ENCODE measurements around the gene KMT2B.

Gene KMT2B

DNA sequence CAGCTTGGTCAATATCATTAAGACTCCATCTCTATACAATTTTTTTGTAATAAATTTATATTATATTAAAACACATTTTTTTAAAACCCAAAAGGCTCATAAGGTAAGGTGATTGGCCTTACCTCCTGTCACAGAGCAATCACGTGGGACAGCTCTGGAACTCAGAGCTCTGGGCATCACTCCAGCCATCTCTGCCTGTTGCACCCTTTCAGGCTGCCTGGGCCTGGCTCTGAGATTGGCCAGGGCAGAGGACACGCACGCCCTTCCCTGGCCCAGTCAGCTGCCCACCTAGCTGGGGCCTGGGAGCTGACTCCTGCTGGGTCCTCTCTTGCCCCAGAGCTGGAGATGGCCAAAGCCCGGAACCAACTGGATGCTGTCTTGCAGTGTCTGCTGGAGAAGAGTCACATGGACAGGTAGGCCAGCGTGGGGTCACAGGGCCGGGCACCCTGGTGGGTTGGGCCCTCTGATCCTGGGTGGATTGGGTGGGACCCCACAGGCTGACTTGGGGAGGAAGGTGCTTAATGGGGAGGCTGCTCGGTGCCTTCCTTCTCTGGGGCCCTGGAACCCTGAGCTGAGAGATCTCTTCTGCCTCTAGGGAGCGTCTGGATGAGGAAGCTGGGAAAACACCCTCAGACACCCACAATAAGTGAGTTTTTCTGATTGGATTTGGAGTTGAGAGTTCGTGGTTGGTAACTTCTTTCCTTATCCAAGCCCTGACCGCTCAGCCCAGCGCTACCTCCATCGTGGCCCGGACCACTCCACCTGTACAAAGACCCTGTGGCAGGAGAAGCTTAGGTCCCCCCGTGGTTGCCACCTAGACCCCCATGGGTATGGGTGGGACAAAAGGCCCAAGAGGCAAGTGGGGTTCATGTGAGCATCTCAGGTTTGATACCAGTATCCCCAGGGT lies 34.3 kb downstream of the KMT2B start:
- peaks cover 45% of the 10 kb centered on the region for H3K4me1 Mint-ChIP-seq
- H3K36me3 Mint-ChIP-seq = peaks cover 22% of the 10 kb centered on the region
- no peak overlapping the region for H3K4me3 Mint-ChIP-seq
- no peak overlapping the region for H3K27ac Mint-ChIP-seq
- H3K9me3 Mint-ChIP-seq = no peaks in the 10 kb centered on the region
- ATAC-seq (no peak), DNase-seq (ENCODE audit: low spot score in 2 of 2) (no peak)

DNA sequence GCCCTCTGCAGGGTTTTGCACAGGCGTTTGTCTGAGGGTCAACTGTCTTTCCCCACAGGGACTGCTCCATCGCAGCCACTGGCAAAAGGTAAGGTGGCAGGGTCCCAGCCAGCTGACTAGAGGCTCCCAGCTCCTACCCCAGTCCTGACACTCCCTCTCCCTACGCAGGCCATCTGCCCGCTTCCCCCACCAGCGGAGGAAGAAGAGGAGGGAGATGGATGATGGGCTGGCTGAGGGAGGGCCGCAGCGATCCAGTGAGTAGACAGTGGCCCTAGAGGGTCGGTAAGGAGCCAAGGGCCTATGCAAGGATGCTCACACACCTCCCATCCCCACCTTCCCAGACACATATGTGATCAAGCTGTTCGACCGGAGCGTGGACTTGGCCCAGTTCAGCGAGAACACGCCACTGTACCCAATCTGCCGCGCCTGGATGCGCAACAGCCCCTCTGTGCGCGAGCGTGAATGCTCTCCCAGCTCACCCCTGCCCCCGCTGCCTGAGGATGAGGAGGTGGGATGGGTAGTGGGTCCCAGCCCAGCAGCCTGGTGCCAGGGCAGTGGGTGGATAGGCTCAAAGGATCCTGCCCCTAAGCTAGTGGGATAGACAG lies 35.0 kb downstream of the KMT2B start:
- H3K4me1 Mint-ChIP-seq = peaks cover 51% of the 10 kb centered on the region
- no peak for ATAC-seq
- no peaks in the 10 kb centered on the region for H3K9me3 Mint-ChIP-seq
- H3K4me3 Mint-ChIP-seq = no peak overlapping the region
- peaks cover 27% of the 10 kb centered on the region for H3K36me3 Mint-ChIP-seq
- no peak for DNase-seq (ENCODE audit: low spot score in 2 of 2)
- no peak overlapping the region for H3K27ac Mint-ChIP-seq

DNA sequence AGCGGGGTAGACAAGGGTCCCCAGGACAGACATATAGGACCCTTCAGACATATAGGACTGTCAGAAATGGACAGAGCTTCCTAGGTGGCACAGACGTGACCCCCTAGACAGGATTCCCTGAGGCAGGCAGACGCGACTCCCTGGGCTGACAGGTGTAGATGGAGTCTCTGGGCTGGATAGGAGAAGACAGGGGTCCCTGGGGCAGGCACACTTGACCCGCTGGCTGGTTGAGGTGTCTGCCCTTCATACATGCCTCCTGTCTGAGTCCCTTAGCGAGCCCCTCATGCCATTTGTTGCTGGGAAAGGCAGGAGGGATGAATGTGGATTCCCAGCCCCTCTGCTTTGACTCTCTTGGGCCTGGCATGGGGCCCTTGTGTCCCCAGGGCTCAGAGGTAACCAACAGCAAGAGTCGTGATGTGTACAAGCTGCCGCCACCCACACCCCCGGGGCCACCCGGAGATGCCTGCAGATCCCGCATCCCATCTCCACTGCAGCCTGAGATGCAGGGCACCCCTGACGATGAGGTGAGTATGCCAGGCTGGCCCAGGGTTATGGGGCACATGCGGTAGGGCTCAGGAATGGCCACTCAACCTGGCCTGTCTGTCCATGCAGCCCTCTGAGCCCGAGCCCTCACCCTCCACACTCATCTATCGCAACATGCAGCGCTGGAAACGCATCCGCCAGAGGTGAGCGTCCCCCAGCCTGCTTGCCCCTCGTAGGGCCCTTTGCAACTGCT lies 36.0 kb downstream of the KMT2B start:
- H3K36me3 Mint-ChIP-seq = peaks cover 23% of the 10 kb centered on the region
- peaks cover 45% of the 10 kb centered on the region for H3K4me1 Mint-ChIP-seq
- DNase-seq (ENCODE audit: low spot score in 2 of 2) (no peak), ATAC-seq (no peak)
- H3K27ac Mint-ChIP-seq = no peak overlapping the region
- no peaks in the 10 kb centered on the region for H3K9me3 Mint-ChIP-seq
- H3K4me3 Mint-ChIP-seq = no peak overlapping the region

DNA sequence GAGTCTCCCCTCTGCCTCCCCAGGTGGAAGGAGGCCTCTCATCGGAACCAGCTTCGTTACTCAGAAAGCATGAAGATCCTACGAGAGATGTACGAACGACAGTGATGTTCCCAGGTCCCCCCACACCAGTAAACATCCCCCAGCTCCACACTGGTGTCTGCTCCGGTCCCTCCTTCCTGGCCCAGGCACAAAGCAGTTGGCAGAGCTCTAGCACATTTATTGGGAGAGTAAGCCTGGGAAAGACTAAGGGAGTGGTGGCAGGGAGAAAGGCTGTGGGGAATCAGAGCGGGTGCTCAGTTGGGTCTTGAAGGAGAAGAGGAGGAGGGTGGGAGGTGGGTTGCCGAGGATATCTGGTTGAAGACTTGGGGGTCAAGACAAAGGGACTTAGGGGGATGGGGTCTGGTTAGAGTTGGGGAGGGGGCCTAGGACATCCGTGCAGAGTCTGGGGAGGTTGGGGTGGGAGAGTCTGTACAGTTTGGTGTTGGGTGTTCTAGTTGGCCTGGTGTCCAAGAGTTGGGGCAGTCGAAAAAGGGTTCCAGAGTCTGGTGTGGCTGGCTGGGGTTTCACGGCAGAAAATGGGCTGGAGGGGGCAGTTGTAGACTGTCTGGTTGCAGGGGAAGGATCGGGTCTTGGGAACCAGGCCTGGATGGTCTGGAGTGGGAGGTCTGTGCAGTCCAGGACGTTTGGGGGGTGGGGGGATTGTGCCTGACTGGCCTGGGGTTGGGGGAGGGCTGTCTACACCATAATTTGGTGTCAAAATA lies 36.7 kb downstream of the KMT2B start:
- Mint-ChIP-seq H3K27ac (no peak overlapping the region), H3K4me3 (peak overlapping the region; percentile 19), H3K9me3 (no peaks in the 10 kb centered on the region), H3K4me1 (peaks cover 45% of the 10 kb centered on the region), H3K36me3 (peaks cover 26% of the 10 kb centered on the region)
- no peak for DNase-seq (ENCODE audit: low spot score in 2 of 2)
- no peak for ATAC-seq

DNA sequence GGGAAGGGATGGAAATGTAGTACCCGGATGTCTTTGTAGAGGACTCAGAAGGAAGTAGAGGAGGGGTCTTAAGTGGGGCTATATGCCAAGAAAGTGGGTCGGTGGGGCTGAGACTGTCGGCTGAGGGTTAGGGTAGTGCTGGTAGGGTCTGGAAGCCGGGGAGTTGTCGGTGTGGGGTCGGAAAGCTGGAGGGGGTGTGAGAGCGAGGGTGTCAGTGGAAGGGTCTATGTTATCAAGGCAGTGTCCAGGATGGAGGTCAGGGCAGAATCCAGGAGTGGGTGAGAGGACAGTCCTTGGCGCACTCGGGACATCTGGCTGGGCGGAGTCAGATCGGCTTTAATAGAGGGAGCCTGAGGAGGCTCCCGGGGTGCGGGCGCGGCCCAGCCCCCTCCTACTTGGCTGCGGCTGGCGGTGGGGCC lies 37.3 kb downstream of the KMT2B start:
- Mint-ChIP-seq H3K27ac (no peak overlapping the region), H3K4me3 (peak overlapping the region; percentile 19)
- ATAC-seq = no peak

DNA sequence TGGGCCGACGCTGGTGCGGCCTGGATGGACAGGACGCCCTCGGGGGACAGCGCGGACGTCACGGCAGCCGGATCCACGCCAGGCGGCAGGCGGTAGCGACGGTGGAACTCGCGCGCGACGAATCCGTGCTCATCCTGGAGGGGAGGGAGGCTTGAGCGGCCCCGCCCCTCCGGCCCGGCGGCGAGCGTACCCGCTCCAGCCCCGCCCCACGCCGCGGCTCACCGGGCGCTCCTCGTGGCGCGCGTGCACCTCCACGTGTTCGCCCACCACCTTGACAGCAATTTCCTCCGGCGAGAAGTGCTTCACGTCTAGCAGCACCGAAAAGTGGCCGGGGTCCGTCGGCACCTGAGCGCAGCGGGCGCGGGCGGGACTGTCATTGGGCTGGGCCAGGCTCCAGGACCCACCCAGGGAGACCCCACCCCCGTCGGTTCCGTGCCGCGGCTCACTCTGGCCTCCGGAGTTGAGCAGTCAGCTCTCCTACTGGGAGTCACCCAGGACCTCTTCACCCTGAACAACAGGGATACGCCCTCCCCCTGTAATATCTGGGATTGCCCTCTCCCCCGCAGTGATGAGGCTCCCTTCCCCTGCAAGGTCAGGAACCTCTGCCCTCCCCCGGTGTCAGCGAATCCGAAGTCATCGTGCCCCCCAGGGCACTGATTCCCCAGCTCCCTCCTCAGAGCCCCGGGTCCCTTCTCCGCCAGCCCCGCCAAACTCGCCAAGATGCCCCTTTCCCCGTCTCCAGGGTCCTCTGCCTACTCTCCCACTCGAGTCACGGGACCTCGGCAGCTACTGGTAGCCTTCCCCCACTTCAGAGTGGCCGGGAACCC lies 38.0 kb downstream of the KMT2B start:
- Mint-ChIP-seq H3K9me3 (no peaks in the 10 kb centered on the region), H3K36me3 (peaks cover 28% of the 10 kb centered on the region), H3K4me3 (peak overlapping the region; percentile 40), H3K27ac (no peak overlapping the region), H3K4me1 (peaks cover 40% of the 10 kb centered on the region)
- no peak for DNase-seq (ENCODE audit: low spot score in 2 of 2)
- no peak for ATAC-seq

More for the DNA sequence above, 37.3 kb downstream of the KMT2B start:
- Mint-ChIP-seq H3K9me3 (no peaks in the 10 kb centered on the region), H3K36me3 (peaks cover 28% of the 10 kb centered on the region), H3K4me1 (peaks cover 42% of the 10 kb centered on the region)
- DNase-seq (ENCODE audit: low spot score in 2 of 2) = no peak

DNA sequence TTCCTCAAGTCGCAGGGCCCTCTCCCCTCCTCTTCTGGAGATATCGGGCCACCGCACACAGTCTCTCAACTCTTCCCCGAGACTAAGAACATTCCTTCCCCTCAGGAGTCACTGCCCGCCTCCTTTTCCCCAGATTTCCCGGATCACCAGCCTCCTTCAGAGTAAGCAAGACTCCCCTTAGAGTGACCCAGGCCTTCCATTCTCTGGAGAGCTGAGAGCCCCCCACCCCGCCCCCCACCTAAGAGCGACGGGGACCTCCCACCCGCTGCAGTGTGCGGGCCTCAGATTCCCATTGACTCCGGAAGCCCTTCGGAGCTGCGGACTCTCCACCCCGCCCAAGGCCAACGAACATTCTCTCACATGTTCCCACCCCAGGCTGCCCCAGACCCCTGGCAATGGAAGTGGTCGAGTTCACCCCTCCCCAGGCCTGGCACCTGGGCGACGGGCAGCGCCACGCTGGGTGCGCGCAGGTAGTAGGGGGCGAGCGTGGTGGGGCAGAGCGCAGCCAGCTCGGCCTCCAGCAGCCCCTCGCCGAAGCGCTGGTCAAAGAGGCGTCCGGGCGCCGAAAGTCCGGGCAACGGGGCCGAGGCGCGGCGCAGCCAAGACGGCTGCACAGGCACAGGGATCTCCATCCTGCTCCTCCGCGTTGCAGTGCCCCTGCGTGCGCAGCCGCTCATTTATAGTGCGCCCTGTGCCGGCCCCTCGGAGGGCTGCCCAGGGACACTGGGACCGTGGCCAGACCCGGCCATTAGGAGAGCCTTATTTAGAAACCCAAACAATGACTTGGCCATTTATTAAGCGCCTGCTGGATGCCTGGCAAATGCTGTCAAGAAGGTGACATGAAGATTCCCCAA lies 38.8 kb downstream of the KMT2B start, which contains the start of gene HSPB6:
Gene HSPB6 (minus strand): TSS at position 653 of the 854 bp plus-strand sequence. CDS start 21 bp downstream, at position 632.
- Mint-ChIP-seq H3K9me3 (no peaks in the 10 kb centered on the region), H3K4me3 (peak within 1 kb of the TSS; percentile 93), H3K27ac (peak within 1 kb of the TSS; percentile 97), H3K36me3 (peaks cover 28% of the 10 kb centered on the region), H3K4me1 (peaks cover 40% of the 10 kb centered on the region)
- ATAC-seq = no peak
- no peak for DNase-seq (ENCODE audit: low spot score in 2 of 2)

DNA sequence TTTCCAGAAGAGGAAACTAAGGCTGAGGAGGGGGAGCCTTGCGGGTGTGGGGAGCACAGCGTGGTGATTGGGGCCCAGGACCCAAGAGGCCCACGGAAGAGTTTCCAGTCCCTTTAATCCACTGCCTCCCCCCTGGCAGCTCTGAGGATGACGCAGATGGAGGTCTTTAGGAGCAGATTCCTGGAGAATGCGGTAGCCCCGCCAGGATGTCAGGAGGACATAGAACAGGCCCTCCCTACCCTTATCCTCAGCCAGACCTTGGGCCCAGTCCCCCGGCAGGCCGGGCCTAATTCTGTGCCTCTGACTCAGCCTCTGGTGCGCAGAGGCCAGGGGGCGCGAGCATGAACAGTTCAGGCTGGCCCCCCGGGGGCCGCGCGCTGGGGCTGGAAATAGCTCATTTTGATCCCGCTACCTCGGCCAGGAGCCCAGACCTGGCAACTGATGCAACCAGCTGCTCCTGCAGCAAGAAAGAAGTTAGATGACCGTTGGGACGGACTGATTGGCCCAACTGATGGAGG lies 39.5 kb downstream of the KMT2B start:
- Mint-ChIP-seq H3K36me3 (peaks cover 34% of the 10 kb centered on the region), H3K4me3 (peak overlapping the region; percentile 93), H3K9me3 (no peaks in the 10 kb centered on the region), H3K27ac (peak overlapping the region; percentile 97), H3K4me1 (peaks cover 40% of the 10 kb centered on the region)
- peak; percentile 11 for ATAC-seq
- DNase-seq (ENCODE audit: low spot score in 2 of 2) = peak in 1 of 2 donors; percentile 71

DNA sequence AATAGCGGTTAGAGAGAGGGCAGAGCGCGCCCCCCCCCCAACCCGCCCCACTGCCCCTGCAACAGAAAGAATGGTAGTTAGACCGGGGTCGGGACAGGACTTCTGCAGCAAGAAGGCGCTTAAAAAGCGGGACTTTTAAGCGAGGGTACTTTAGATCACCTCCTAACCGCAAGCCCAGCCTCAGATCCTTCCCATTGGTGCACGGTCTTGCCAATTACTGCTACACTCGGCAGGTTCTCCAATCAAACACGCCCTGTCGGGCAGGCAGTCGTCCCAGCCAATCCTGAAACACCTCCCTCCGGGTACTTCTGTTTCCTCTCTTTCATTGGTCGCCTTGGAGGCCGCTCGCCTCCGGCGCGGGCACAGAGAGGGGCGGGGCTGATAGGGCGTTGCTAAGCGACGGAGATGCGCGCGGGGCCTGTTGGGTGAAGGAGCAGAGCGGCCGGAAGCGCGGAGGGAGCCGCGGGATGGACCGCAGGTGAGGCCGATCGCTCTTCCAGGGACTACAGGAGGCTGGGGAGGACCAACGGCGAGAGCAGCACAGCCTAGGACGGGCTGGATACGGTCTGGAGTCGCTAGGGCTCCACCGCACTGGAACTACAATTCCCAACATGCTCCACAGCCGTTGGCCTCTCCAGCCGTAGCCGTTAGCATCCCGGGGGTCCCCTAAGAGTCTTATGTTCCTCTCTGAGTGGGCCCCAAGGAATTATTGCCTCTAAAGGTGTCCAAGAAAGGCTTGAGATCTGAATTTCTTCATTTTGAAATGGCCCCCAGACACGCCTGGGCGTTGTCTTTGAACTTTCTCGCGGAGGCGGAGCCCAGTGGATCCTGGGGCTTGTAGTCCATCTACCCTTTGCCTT lies 40.2 kb downstream of the KMT2B start, which contains the start of gene PROSER3:
Gene PROSER3 (plus strand): TSS at position 428 of the 860 bp plus-strand sequence. CDS start 40 bp downstream, at position 468.
- Mint-ChIP-seq H3K4me3 (peak within 1 kb of the TSS; percentile 93), H3K9me3 (no peaks in the 10 kb centered on the region), H3K36me3 (peaks cover 41% of the 10 kb centered on the region), H3K4me1 (peaks cover 40% of the 10 kb centered on the region), H3K27ac (peak within 1 kb of the TSS; percentile 97)
- DNase-seq (ENCODE audit: low spot score in 2 of 2) = peak; percentile 96 to 99
- peak; percentile 97 for ATAC-seq

DNA sequence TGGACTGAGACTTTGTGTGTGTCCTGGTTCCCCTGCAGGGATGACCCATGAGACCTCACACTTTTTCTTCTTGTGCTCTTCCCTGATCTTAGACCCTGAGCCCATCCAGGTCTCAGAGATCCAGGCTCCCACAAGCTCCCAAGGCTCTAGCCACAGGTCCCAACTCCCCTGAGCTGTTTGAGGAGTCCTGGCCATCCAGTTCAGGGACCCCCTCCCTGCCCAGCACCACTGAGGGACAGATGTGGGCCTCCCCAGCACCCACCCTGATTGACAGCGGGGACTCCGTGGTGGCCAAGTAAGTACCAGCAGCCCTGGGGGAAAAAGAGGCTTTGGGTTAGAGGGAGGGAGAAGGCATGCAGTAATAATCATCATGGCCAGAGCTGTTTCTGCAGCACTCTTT lies 41.9 kb downstream of the KMT2B start:
- ATAC-seq (no peak), DNase-seq (ENCODE audit: low spot score in 2 of 2) (no peak)
- H3K4me1 Mint-ChIP-seq = peaks cover 39% of the 10 kb centered on the region
- H3K4me3 Mint-ChIP-seq = peak overlapping the region; percentile 93
- H3K9me3 Mint-ChIP-seq = no peaks in the 10 kb centered on the region
- peaks cover 54% of the 10 kb centered on the region for H3K36me3 Mint-ChIP-seq
- no peak overlapping the region for H3K27ac Mint-ChIP-seq

DNA sequence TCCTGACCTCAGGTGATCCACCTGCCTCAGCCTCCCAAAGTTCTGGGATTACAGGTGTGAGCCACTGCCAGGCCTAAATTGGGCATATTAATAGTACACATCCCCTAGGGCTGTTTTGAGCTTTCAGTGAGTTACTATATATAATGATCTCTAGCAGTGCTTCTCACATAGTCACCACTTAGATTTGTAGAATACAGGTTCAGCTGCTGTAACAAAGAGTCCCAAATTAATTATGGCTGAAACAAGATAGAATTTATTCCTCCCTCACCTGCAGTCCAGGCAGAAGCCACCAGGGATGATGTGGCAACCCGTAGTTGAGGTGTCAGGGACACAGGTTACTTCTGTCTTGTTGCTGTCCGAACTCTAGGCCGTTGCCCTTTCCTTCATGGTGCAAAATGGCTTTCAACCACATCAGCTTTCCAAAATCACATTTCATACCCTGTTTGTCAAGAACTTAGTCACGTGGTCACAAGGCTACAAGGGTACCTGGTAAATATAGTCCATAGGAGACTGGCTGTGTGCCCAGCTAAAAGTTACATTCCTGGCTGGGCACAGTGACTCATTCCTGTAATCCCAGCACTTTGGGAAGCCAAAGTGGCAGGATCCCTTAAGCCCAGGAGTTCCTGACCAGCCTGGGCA lies 43.0 kb downstream of the KMT2B start:
- Mint-ChIP-seq H3K4me1 (peaks cover 32% of the 10 kb centered on the region), H3K36me3 (peaks cover 57% of the 10 kb centered on the region), H3K4me3 (no peak overlapping the region), H3K9me3 (no peaks in the 10 kb centered on the region), H3K27ac (no peak overlapping the region)
- ATAC-seq = no peak
- DNase-seq (ENCODE audit: low spot score in 2 of 2) = no peak

Measured in stimulated activated effector memory CD8-positive, alpha-beta T cell treated with anti-CD3 and anti-CD28 coated beads, Interleukin-12 subunit alpha, Interleukin-12 subunit beta, amount 100 ng/mL, for 72 hours (primary cell).